Dedifferentiated amniotic fluid mesenchymal stem cell (primary cell): Measurements from ENCODE around the gene CSE1L.
"Not testable (repeated sequence)": the region's sequence is repeated elsewhere in the genome, so short reads cannot be mapped to it uniquely, and the experiment has no call there.

Experiments
- DNase-seq: peaks from one replicate; pipeline ENCODE4 v3.0.0-alpha.2; 2016; ENCODE audit errors: extremely low spot score

The CSE1L gene

GRCh38 chr20:49046087-49046900 is at the start of gene CSE1L:
CSE1L (plus strand) TSS chr20:49046312; CDS start chr20:49058464, 12,152 bp downstream.
- peak; percentile 96 for DNase-seq

- DNase-seq = no peak
Measured at GRCh38 chr20:48999890-49000870, 45.9 kb upstream of the CSE1L start.

- no peak for DNase-seq
Measured at GRCh38 chr20:49001741-49002140, 44.4 kb upstream of the CSE1L start.

GRCh38 chr20:49006446-49006980 is 39.6 kb upstream of the CSE1L start:
- no peak for DNase-seq

- DNase-seq = no peak
Measured at GRCh38 chr20:49009899-49010631, 36.0 kb upstream of the CSE1L start.

GRCh38 chr20:49024220-49024619 is 21.9 kb upstream of the CSE1L start:
- no peak for DNase-seq

- DNase-seq = not testable (repeated sequence)
Measured at GRCh38 chr20:49028177-49028576, 17.9 kb upstream of the CSE1L start.

- DNase-seq = peak; percentile 23
Measured at GRCh38 chr20:49028684-49029083, 17.4 kb upstream of the CSE1L start.

GRCh38 chr20:49029203-49029602 is 16.9 kb upstream of the CSE1L start:
- peak; percentile 29 for DNase-seq

GRCh38 chr20:49030954-49031619 is 15.0 kb upstream of the CSE1L start:
- DNase-seq = no peak

GRCh38 chr20:49032455-49032854 is 13.7 kb upstream of the CSE1L start:
- DNase-seq = no peak

- no peak for DNase-seq
Measured at GRCh38 chr20:49034070-49034732, 11.9 kb upstream of the CSE1L start.

GRCh38 chr20:49037962-49038387 is 8.1 kb upstream of the CSE1L start:
- DNase-seq = no peak

GRCh38 chr20:49039854-49040253 is 6.3 kb upstream of the CSE1L start:
- no peak for DNase-seq

GRCh38 chr20:49043000-49043399 is 3.1 kb upstream of the CSE1L start:
- DNase-seq = no peak

- no peak for DNase-seq
Measured at GRCh38 chr20:49045440-49046086, 549 bp upstream of the CSE1L start.

- DNase-seq = no peak
Measured at GRCh38 chr20:49052334-49052733, 6.2 kb downstream of the CSE1L start.

GRCh38 chr20:49054056-49054643 is 8.0 kb downstream of the CSE1L start:
- no peak for DNase-seq

- no peak for DNase-seq
Measured at GRCh38 chr20:49063279-49063678, 17.2 kb downstream of the CSE1L start.

GRCh38 chr20:49074521-49074920 is 28.4 kb downstream of the CSE1L start:
- DNase-seq = no peak
